SH-SY5Y (cell line): ENCODE measurements around the gene MYO10.

Source experiments
- GATA2 ChIP-seq: IDR thresholded peaks from 2 replicates; pipeline ENCODE4 v1.6.1; 2011; ENCODE audit warnings: mild to moderate bottlenecking, low read depth, low read length
- GATA3 ChIP-seq: IDR thresholded peaks from 2 replicates; pipeline ENCODE4 v1.6.1; 2011; ENCODE audit warnings: low read depth, mild to moderate bottlenecking, low read length, moderate library complexity

- TF ChIP-seq GATA2 (no peak), GATA3 (no peak)
These were observed 212.3 kb downstream of the MYO10 start for GRCh38 chr5:16723821-16724220.
